ENCODE data around the gene RNF19B.
"Not testable (repeated sequence)": the region's sequence is repeated elsewhere in the genome, so short reads cannot be mapped to it uniquely, and the experiment has no call there.

Gene RNF19B

GRCh38 chr1:32991819-32992488 is 27.3 kb upstream of the RNF19B start:
- peak; percentile 26 for DNase-seq (ENCODE audit: low spot score)

GRCh38 chr1:32991386-32991785 is 26.8 kb upstream of the RNF19B start:
- no peak for DNase-seq (ENCODE audit: low spot score)

- no peak for DNase-seq (ENCODE audit: low spot score)
Observed at GRCh38 chr1:32990887-32991286, 26.3 kb upstream of the RNF19B start.

- DNase-seq (ENCODE audit: low spot score): no peak
Observed at GRCh38 chr1:32989160-32990050, 24.8 kb upstream of the RNF19B start.

GRCh38 chr1:32988665-32989064 is 24.1 kb upstream of the RNF19B start:
- DNase-seq (ENCODE audit: low spot score): no peak

GRCh38 chr1:32985226-32985625 is 20.6 kb upstream of the RNF19B start:
- DNase-seq (ENCODE audit: low spot score): no peak

- no peak for DNase-seq (ENCODE audit: low spot score)
Observed at GRCh38 chr1:32984455-32985171, 20.0 kb upstream of the RNF19B start.

- no peak for DNase-seq (ENCODE audit: low spot score)
Observed at GRCh38 chr1:32984090-32984454, 19.5 kb upstream of the RNF19B start.

- no peak for DNase-seq (ENCODE audit: low spot score)
Observed at GRCh38 chr1:32983020-32983419, 18.4 kb upstream of the RNF19B start.

- peak; percentile 82 for DNase-seq (ENCODE audit: low spot score)
Observed at GRCh38 chr1:32981003-32981901, 16.6 kb upstream of the RNF19B start.

GRCh38 chr1:32980080-32980479 is 15.5 kb upstream of the RNF19B start:
- no peak for DNase-seq (ENCODE audit: low spot score)

- no peak for DNase-seq (ENCODE audit: low spot score)
Observed at GRCh38 chr1:32978854-32979253, 14.2 kb upstream of the RNF19B start.

GRCh38 chr1:32977546-32978087 is 13.0 kb upstream of the RNF19B start:
- DNase-seq (ENCODE audit: low spot score): no peak

GRCh38 chr1:32975055-32975454 is 10.4 kb upstream of the RNF19B start:
- DNase-seq (ENCODE audit: low spot score): not testable (repeated sequence)

- DNase-seq (ENCODE audit: low spot score): not testable (repeated sequence)
Observed at GRCh38 chr1:32973458-32973857, 8.8 kb upstream of the RNF19B start.

GRCh38 chr1:32972814-32973428 is 8.3 kb upstream of the RNF19B start:
- DNase-seq (ENCODE audit: low spot score): no peak

- no peak for DNase-seq (ENCODE audit: low spot score)
Observed at GRCh38 chr1:32971576-32971975, 7.0 kb upstream of the RNF19B start.

- DNase-seq (ENCODE audit: low spot score): no peak
Observed at GRCh38 chr1:32971156-32971555, 6.5 kb upstream of the RNF19B start.

- DNase-seq (ENCODE audit: low spot score): no peak
Observed at GRCh38 chr1:32969566-32969965, 5.0 kb upstream of the RNF19B start.

- no peak for DNase-seq (ENCODE audit: low spot score)
Observed at GRCh38 chr1:32967888-32968568, 3.4 kb upstream of the RNF19B start.

Data from germinal center (tissue), 1 donor.